ENCODE results near the gene ARHGEF7.
"Not testable (repeated sequence)": the region's sequence is repeated elsewhere in the genome, so short reads cannot be mapped to it uniquely, and the experiment has no call there.

DNA sequence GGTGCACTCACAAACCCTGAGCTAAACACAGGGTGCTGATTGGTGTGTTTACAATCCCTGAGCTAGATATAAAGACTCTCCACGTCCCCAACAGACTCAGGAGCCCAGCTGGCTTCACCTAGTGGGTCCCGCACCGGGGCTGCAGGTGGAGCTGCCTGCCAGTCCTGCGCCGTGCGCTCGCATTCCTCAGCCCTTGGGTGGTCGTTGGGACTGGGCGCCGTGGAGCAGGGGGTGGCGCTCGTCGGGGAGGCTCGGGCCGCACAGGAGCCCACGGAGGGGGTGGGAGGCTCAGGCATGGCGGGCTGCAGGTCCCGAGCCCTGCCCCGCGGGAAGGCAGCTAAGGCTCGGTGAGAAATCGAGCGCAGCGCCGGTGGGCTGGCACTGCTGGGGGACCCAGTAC lies 31.4 kb upstream of the ARHGEF7 start:
- not testable (repeated sequence) for TF ChIP-seq ZNF274 (IDR thresholded peaks at IDR 0.05; ENCODE audit: low read depth, low read length); YY1 (IDR thresholded peaks at IDR 0.05; ENCODE audit: insufficient read depth, insufficient read length); SUZ12 (IDR thresholded peaks at IDR 0.05; ENCODE audit: extremely low read depth, insufficient read depth, insufficient read length)
